GM12872 (cell line): ENCODE data around the gene MON1B.

Source experiments
- CTCF ChIP-seq: IDR thresholded peaks from 3 replicates; pipeline ENCODE4 v1.5.1; 2011; ENCODE audit warnings: low read depth, mild to moderate bottlenecking, low read length, moderate library complexity; ENCODE audit not compliant: insufficient read depth

The MON1B gene

GRCh38 chr16:77233799-77234519 lies 43.0 kb downstream of the MON1B start:
- TF ChIP-seq CTCF, result no peak

- TF ChIP-seq CTCF, result no peak
These were observed 43.6 kb downstream of the MON1B start for GRCh38 chr16:77234611-77235010.

- TF ChIP-seq CTCF, result peak; percentile 99
These were observed 45.1 kb downstream of the MON1B start for GRCh38 chr16:77236063-77236511.

GRCh38 chr16:77238593-77238992 lies 47.6 kb downstream of the MON1B start:
- TF ChIP-seq CTCF, result no peak

GRCh38 chr16:77246150-77246549 lies 55.2 kb downstream of the MON1B start:
- no peak for TF ChIP-seq CTCF

GRCh38 chr16:77250400-77250799 lies 59.4 kb downstream of the MON1B start:
- no peak for TF ChIP-seq CTCF
